GM06990 (cell line): ENCODE results near the gene PLA2G12A.

Experiments used
- DNase-seq: peaks from one replicate; pipeline ENCODE4 v3.0.0-alpha.2; 2011; ENCODE audit not compliant: insufficient read length; ENCODE audit errors: extremely low read depth
- H3K27me3 ChIP-seq: replicated peaks from 2 replicates; pipeline ENCODE4 v1.6.0; 2011; ENCODE audit warnings: low read length; ENCODE audit not compliant: control insufficient read depth, insufficient read depth
- H3K36me3 ChIP-seq: 2 replicates; pipeline ENCODE4 v1.5.1; 2011; ENCODE audit warnings: low read length; ENCODE audit not compliant: control insufficient read depth, insufficient read depth
- H3K4me3 ChIP-seq: replicated peaks from 2 replicates; pipeline ENCODE4 v1.5.1; 2011; ENCODE audit warnings: low read depth, mild to moderate bottlenecking, control low read depth, low read length
- CTCF ChIP-seq: IDR thresholded peaks from 2 replicates; pipeline ENCODE4 v1.5.1; 2011; ENCODE audit warnings: low read length, control low read depth, mild to moderate bottlenecking, inconsistent platforms; ENCODE audit not compliant: insufficient read depth, poor library complexity, severe bottlenecking

PLA2G12A gene

DNA sequence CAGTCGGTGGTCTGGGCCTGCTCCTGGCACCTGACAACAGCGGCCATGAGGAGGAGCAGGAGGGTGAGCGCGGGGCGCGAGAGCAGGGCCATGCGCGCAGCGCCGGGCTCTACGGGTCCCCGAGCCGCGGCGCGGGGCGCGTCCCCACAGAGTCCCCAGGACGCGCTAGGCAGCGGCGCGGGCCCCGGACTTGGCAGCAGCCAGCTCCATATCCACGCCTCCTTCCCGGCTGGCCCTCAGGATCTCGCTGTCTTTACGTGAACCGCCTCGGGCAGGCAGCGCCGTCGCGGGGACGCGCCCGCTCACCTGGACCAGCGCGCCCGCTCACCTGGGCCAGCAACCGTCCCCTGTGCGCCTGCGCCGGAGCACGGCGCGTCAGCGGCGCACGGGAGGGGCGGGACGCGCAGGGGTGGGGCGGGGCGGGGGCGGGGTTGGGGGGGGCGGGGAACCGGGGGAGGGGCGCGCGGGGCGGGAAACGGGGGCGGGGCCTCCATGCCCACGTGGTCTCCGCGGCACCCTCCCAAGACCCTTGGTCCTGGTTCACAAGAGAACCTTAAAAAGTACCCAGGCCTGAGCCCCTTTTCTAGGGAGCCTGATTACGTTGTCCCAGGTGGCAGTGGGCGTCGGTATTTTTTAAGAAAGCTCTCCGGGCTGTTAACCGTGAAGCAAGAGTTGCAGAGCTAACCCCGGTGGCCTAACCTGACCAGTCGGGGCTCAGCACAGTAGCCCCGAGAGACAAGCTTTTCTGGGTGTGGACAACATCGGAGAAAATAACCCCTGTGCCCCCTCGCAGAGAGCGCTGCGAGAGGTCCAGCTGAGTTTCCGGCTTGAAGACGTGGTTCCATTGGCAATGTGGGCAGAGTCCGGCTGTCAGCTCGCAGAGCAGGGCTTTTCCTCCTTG, at the start of gene PLA2G12A:
Gene PLA2G12A, minus strand, starts transcription at position 353 of the 901 bp plus-strand sequence. Its CDS starts 261 bp downstream, at position 92.
- peak within 1 kb of the TSS; percentile 85 for H3K4me3 ChIP-seq
- no peaks in the 10 kb centered on the region for H3K36me3 ChIP-seq
- H3K27me3 ChIP-seq: no peaks in the 10 kb centered on the region
- no peak for TF ChIP-seq CTCF
- peak; percentile 87 for DNase-seq

GRCh38 chr4:109764789-109765402, 35.0 kb upstream of the PLA2G12A start:
- TF ChIP-seq CTCF: no peak
- Histone ChIP-seq H3K36me3 (no peaks in the 10 kb centered on the region), H3K4me3 (no peak overlapping the region), H3K27me3 (no peaks in the 10 kb centered on the region; the same call in 1 of the 2 replicates)
- no peak for DNase-seq

- no peak for TF ChIP-seq CTCF
- Histone ChIP-seq H3K4me3 (no peak overlapping the region), H3K27me3 (no peaks in the 10 kb centered on the region; the same call in 1 of the 2 replicates), H3K36me3 (no peaks in the 10 kb centered on the region)
- DNase-seq: no peak
Measured at GRCh38 chr4:109764376-109764775, 34.5 kb upstream of the PLA2G12A start.

- Histone ChIP-seq H3K27me3 (no peaks in the 10 kb centered on the region), H3K36me3 (no peaks in the 10 kb centered on the region), H3K4me3 (no peak overlapping the region)
- no peak for DNase-seq
- no peak for TF ChIP-seq CTCF
Measured at GRCh38 chr4:109760682-109761081, 30.8 kb upstream of the PLA2G12A start.

GRCh38 chr4:109755656-109756055, 25.8 kb upstream of the PLA2G12A start:
- Histone ChIP-seq H3K4me3 (no peak overlapping the region), H3K27me3 (no peaks in the 10 kb centered on the region), H3K36me3 (no peaks in the 10 kb centered on the region)
- TF ChIP-seq CTCF: no peak
- no peak for DNase-seq
